ENCODE results near the gene PSTPIP1.
"Not testable (repeated sequence)": the region's sequence is repeated elsewhere in the genome, so short reads cannot be mapped to it uniquely, and the experiment has no call there.

PSTPIP1 gene
- 114 to 120 reads per million in 2 donors for total RNA-seq

DNA sequence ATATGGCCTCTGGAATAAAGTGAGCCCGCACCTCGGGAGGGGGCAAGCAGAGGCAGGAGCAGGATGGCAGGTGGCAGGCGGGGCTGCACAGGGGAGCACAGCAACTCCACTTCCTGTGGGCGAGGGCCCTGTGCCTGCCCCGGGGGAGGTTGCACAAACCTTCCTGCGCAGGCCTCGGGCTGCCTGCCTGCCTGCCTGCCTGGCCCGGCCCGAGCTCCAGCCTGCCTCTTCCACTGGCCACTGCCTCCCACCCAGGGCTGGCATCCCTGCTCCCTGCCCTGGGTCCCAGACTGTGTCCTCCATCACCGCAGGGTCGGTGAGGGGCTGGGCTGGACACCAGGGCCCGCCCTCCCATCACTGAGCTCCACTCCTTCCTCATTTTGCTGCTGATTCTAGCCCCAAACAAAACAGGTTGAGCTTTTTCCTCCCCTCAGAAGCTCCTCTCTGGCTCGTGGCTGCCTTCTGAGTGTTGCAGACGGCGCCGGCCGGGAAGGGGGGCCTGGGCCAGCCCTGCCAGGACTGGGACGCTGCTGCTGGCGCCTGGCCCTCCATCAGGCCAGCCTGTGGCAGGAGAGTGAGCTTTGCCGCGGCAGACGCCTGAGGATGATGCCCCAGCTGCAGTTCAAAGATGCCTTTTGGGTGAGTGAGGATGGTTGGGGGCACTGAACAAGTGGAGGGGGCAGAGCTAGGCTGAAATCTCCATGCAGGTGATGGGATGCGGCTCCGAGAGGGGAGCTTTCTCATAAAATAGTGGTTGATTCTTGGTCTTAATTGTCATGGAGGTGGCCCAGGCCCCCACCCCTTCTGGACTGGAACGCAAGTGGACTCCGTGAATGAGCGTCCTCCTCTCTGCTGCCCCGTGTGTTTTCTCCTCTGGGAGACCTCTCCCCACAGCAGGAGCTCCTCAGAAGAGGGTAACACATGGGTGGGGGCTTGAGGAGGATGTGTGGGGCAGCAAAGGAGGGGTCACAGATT, at the start of gene PSTPIP1:
PSTPIP1 (plus strand) TSS at position 156 of the 975 bp plus-strand sequence; CDS start at position 604, 448 bp downstream.
- peak; percentile 38 to 93 (median 57) for DNase-seq

DNA sequence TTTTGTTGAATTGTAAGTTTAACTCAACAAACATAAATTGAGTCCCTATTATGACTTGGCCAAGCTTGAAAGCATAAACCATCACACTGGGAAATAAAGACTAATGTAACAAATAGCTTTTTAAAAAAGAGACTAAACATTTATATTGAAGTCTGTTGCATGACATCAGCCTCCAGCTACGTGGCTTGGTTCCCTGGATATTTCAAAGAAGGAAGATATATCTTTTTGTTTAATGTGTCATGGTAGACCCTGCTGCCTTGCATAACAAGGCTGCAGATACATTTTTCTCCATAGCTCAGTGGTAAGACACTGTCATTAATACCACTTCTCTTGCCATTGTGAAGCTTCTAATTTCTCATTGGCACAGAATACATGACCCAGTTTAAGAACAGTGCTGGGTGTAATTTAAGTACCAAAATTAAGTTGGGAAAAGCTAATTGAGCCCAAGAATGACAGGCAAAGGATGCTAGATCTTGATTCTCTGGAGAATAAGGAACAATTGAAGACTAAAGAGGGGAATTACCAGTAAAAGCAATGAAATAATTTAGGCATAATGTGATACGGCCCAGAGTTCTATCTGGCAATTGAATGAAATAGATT, 49.3 kb upstream of the PSTPIP1 start:
- no peak for DNase-seq

DNA sequence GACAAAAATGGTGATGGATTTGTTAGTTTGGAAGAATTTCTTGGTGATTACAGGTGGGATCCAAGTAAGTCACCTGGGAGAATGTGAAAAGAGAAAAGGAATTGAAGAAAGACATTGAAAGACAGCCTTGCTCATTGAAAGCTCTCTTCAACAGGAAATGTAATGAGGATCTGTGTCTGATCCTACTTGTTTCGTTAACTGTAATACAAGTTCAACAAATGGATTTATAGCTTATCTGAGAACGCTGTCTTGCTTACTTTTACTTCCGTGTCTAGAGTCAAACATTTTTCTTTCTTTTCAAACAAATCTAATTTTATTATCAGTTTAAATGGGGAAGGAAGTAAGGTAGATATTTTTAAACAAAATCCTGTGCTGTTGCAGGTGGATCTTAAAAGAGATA, 47.5 kb upstream of the PSTPIP1 start:
- DNase-seq: no peak

DNA sequence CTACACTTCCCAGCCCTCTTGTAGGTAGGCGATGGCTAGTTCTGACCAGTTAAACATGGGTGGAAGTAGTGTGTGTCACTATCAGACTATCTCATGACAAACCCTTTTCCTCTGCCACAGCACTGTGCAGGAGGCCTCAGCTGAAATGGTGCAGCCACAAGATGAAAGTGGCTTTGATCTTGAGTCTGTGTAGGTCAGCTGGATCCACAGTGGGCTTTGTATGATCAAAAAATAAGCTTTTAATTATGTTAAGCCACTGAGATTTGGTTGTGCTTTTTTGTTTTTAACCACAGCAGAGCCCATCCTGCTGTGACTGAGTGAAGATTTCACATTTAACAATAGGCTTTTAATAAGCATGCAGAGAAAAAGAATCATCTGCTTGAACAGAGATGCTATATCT, 43.7 kb upstream of the PSTPIP1 start:
- DNase-seq: peak in 1 of 5 experiments; percentile 66

- DNase-seq: no peak
These were observed 41.0 kb upstream of the PSTPIP1 start for GRCh38 chr15:76953913-76954312.

DNA sequence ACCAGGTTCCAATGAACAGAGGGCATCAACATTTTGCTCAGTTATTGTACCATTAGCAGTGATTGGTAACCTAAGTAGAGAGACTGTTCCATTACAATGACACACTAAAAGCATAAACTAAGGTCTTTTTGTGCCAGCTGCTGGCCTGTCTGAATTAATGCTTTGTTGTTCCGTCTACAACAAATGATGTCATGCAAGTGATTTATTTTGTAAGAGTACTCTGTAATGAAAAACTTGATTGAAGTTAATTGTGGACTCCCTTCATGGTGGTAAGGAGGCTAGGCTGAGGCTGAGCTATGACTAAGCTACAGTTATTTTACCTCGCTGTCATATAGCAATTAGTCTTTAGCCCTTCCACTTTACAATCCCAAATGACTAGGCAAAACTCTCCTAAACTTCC, 40.2 kb upstream of the PSTPIP1 start:
- no peak for DNase-seq

DNA sequence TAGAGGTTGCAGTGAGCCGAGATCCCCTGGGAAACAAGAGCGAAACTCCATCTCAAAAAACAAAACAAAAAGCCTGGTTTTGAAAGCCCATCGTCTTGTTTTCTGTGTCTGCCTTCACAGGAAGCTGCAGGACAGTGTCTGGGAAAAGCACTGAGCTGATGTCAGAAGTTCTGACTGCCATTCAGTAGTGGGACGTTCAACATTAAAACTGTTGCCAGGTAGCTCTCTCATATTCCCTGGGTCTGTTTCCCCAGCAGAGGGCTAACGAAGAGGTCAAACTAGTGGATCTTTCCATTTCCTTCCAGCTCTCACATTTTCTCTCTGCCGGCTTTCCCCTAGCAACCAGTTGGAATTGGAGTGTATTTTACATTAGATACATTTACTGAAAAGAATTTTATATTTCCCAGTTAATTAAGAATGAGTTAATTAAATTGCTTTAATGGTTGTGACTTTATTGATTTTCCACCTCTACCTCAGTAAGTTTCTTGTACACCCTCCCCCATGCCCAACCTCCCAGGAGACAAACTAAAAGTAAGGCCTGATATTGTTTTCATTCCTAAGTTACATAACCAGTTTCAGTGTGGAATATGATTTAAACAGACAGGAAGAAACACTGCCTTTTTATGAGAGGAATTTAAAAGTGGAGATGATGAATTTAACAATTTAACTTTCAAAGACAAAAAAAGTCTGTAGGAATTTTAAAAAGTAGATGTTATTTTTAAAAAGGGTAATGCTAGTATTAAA, 33.5 kb upstream of the PSTPIP1 start:
- DNase-seq: no peak

DNA sequence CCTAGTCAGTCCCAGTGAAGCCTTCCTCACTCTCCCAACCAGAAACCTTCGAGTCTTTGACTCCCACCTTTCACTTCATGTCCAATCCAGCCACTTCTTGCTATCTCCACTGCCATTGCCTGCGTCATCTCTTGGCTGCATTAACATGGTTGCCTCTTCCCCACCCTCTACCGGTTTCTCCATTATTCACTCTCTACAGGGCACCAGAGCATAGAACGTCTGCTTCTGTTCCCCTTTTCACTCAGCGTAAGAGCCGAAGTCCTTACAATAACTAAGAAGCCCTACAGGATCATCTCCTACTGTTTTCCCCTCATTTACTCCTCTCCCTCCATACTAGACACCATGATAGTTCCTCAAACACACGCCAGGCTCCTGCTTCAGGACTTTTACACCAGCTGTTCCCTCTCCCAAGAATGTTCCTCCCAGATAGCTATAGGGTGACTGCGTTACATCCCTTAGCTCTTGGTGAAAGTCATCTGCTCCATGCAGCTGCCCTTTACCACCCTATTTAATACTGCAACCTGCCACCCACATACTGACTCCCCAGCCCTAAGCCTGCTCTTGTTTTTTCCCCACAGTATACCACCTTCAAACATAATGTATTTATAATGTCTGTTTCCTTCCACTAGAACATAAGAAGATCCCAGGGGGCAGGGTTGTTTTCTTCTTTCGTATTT, 32.5 kb upstream of the PSTPIP1 start:
- no peak for DNase-seq

DNA sequence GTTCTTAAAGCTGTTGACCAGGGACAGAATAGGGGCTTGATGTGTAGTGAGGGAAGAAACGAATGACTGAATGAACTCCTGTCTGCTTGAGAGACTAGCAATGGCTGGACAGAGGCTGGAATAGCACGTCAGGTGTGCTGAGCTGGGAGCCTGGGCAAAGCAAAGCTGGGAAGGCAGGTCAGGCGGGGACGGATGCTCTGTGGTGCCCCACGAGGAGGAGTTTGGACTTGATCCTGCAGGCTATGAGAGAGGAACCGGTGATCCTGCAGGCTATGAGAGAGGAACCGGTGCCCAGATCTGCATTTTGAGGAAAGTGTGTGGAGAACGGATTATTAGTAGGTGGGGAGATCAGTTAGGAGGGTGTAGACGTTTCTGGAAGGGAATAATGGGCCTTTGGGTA, 31.3 kb upstream of the PSTPIP1 start:
- no peak for DNase-seq

DNA sequence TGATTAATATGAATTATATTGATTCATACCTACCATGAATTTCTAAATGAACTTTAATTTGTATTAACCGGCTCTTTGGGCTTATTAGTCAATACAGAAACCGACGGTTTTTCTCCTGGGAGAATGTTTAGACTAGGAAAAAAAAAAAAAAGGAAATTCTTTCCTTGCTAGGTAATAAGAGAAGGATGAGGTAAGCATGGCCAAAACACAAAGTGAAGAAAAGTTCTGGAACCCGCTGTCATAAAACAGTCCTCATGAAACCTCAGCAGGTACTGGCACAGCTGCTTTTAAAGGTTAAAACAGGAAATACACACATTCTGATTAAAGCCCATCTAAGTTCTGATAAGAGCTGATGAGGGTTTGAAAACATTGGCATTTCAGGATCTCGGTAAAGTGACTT, 30.8 kb upstream of the PSTPIP1 start:
- DNase-seq: no peak

- not testable (repeated sequence) for DNase-seq
These were observed 28.9 kb upstream of the PSTPIP1 start for GRCh38 chr15:76966051-76966450.

GRCh38 chr15:76967067-76967466, 27.9 kb upstream of the PSTPIP1 start:
- DNase-seq: no peak

- no peak for DNase-seq
These were observed 26.6 kb upstream of the PSTPIP1 start for GRCh38 chr15:76968306-76968705.

GRCh38 chr15:76972389-76973361, 22.3 kb upstream of the PSTPIP1 start:
- DNase-seq: no peak

DNA sequence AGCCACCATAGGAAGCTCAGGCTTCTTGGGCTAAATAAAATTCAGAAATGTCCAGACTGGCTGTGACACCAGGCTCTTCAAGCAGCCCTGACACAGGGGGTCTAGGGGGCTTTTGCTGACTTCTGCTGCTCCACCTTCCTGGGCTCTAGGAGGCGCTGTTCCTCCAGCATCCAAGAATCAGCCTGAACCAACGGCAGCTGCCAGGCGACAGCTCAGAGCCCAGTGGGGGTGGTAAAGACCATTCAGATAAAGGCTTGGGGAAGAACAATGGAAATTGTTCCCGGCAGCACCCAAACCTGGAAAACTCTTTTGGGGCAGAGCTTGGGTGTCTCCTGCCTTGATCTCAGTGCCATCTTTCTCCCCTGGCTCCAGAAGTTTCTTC, 21.6 kb upstream of the PSTPIP1 start:
- peak in 4 of 5 experiments; percentile 46 to 75 (median 54) for DNase-seq

DNA sequence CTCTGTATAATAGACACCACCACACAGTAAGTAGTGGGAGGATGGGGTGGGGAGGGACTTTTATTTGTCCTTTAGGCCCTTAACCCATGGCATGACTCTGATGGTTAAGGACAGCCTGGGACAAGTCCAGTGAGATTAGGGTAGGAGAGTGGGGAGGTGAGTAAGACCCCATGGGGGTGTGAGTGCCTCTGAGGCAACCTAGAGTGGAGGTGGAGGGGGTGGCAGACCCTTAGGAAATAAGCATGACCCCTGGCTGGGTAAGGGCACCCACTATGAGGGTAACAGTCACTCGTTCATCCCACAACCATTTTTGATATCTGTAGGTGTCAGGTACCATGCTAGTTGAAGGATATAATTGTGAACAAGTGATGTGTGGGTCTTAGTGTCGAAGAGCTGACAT, 21.0 kb upstream of the PSTPIP1 start:
- DNase-seq: no peak

- DNase-seq: peak in 1 of 5 experiments; percentile 24
These were observed 20.4 kb upstream of the PSTPIP1 start for GRCh38 chr15:76974456-76975036.

GRCh38 chr15:76976141-76976540, 18.8 kb upstream of the PSTPIP1 start:
- no peak for DNase-seq

- DNase-seq: peak in 1 of 5 experiments; percentile 68
These were observed 18.2 kb upstream of the PSTPIP1 start for GRCh38 chr15:76976572-76977270.

Data from T-helper 2 cell (primary cell).